CD4-positive, alpha-beta T cell treated with Interleukin-6 for 4 hours (primary cell): ENCODE data around the gene PRKCA.
A peak's percentile ranks its signal among the peaks of the same experiment; 100 is the strongest.

Experiments used
- DNase-seq: peaks from one replicate; pipeline ENCODE4 v3.0.0-alpha.2; 2020; ENCODE audit warnings: mixed read lengths

Gene PRKCA

DNA sequence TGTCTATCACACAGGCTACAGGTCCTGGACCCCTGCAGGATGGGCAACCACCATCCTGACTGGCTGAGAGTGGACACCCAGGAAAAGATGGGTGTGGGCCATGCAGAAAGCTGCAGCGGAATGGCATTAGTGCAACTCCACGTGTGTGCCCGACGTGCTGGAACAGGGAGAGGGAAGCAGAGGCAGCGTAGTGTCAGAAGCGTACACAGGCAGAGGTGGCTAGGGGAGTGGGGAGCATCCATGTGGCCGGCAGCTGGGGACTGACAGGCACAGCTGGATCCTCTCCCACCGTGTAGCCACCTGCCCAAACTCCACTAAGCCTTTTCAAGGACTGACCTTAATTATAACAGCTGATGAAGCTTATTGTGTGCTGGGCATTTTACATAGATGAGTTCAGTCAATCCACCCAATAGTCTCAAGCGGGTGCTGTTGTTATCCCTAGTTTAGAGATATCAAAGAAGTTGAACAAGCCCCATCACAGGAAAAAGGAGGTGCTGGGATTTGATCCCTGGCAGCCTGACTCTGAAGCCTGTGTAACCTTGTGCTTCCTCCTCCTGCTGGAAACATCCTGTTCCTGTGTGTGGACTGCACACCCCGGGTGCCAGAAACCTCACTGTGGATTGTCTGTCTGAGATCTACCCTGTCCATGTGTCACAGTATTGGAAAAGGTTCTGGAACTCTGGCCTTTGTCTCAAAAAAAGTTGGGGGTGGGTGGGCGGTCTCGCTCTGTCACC lies 114.0 kb downstream of the PRKCA start:
- DNase-seq, result no peak

DNA sequence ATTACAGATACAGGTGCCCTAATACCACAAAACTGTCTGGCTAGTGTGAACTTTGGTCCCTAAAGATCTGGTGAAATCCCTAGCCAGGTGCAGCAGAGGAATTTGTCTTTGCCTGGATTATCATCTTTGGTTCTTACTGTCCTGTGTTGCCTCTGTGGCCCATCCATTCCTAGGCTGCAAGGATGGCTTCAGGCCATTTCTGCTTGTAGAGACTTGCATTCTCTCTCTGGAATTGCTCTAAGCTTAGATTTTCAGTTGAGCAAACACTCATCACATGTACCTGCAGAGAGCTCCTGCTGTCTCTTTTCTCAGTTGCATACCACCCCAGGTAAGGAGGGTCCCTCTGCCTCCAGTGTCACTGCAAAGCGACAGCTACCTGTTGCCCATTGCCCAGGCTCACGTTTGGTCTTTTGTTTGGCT lies 114.9 kb downstream of the PRKCA start:
- no peak for DNase-seq

DNA sequence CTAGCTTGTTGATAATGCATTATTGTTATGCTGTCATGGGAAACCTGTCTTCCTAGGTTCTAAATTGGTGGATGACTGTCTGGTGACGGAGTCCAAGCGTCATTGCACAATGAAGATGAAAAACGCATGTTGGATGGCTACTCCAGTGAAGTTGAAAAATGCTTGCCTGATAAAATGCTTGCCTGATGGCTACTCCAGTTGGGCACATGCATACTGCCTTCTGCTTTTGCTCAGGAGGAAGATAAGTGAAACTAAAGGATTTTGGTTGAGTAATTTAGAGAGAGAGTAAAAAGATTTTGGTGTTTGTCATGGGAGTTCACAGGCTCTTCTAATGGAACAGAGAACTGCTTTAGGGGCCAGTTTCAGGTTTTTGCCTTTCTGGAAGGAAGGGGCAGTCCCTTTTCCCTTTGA lies 118.6 kb downstream of the PRKCA start:
- DNase-seq, result no peak

DNA sequence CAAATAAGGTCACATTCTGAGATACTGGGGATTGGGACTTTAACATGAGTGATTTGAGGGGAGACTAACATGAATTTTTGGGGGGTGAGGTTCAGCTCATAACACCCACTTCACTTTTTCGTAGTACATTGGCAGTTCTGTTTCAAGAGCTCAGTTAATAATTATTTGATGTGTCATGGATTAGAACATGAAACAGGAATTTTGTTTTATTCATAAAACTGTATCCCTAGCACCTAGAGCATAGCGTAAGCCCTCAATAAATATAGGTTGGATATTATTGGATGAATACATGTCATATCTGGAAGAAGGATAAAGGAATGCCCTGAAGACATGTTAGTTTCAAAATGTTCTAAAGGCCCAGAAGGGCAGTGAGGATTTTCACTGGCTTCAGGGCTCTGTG lies 119.8 kb downstream of the PRKCA start:
- no peak for DNase-seq

- DNase-seq, result no peak
These were observed 120.9 kb downstream of the PRKCA start for GRCh38 chr17:66423056-66423955.

DNA sequence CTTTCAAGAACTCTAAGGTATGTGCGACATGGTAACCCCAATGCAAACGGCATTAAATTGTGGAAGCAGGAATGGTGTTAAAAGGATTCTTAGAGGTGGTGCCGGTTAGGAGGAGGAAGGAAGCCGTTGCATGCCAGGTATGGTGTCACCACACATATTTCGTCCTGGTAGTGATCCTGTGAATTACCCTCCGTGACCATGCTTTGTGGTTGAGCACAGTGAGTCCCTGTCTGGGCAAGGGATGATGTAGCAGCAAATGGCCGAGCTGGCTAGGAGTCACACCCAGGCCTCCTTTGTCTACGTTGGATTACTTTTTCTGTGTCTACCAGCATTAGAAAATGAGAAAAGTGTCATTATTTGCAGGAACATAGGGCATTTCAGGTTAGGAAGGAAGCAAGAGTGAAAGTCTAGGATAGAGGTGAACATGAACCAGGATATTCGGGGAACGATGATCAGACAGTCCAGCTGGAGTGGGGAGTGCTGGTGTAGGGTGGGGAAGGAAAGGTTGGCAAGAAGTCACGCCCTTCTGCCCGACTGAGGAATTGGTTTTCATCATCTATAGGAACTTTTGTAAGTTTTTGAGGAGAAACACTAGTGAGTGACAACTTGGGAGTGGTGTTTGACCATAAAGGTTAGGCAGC lies 123.5 kb downstream of the PRKCA start:
- DNase-seq, result no peak

DNA sequence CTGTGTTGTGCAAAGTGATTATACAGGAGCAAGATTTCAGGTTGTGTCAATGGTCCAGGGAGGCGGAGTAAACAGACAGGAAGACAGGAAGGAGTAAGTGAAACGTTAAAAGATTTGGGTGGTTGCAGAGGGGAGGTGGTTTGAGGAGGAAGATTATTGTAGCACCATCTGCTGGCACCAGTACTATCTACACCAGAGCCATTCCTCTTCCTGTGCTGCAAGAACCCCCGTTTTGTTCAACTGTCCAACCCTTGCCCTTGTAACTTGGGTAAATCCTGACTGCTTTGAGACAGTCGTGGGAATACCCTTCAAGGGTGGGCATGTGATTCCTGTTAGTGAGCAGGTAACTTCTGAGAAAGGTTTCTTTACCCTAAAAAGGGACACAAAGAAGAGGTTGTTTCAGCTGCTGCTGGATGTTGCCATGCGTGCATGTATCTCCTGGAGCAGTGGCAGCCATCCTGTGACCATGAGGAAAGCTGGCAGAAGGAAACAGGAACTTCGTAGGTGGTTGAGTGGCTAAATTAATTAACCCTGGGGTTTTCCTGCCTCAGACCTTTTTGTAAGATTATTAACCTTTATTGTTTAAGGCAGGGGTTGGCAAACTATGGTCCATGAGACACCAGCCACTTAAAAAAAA lies 124.1 kb downstream of the PRKCA start:
- DNase-seq, result peak; percentile 61

DNA sequence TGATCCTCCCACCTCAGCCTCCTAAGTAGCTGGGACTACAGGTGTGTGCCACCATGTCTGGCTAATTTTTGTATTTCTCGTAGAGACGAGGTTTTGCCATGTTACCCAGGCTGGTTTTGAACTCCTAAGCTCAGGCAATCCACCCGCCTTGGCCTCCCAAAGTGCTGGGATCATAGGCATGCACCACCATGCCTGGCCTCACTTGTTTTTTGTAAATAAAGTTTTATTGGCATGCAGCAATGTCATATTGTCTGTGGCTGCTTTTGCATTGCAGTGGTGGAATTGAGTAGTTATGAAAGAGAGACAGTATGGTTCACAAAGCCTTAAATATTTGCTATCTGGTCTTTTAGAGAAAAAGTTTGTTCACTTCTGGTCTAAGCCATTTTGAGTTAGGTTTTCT lies 124.7 kb downstream of the PRKCA start:
- no peak for DNase-seq

DNA sequence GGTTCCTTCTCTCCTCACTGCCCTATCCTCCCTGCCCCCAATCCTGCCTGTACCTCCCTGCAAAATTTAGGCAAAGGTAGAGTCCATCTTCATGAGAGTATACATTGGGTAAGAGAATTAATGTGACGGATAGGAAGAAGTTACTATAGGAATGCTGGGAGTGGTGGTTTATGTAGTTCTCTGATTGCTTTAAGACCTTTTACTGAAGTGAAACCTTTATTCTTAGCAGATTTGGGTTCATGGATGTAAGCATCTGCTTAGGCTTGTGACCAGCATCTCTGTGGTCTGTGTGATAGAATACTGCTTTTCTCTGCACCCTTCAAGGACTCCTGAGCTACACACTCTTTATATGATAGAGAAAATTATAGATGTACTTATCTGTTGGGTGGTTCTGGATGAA lies 127.3 kb downstream of the PRKCA start:
- no peak for DNase-seq

DNA sequence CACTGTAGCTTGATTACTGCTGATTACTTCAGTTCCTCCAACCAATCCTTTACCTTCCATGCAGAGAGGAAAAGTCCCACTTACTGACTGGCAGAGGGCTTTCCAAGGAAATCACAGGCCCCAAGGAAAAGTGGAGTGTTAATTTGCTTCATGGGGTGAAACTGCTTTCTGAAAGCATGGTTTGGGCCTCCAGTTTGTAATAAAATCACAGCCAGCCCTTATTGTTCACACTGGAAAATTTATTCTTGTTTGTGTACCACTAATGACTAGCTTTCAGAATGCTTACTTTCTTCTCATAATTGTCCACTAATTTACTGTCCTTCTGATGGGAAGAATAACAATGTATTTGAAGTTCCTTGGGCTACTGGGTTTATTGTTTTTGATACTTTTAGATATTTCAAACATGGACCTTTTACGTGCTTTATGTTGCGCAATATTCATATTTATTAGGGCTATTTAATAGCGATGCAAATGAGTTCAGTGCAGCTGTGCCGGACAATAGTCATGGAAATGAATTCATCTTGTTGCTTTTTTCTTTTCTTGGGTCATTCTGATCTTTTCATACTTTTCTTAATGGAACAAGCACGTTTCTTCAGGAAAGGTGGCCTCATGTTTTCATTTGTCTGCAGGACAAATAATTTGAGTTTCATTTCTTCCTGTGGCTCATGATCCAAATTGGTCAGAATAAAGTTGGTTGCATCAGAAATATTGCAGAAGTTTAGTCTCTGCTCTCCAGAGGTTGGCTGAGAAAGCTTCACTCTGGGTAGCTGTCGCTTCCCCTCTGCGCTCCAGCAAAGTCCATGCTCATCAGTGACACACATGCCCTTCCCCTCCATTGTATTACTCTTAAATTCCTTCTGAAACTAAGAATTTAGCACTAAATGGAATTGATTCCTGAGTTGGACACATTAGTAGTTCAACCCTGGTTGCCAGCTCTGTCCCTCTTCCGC lies 128.7 kb downstream of the PRKCA start:
- DNase-seq, result no peak

DNA sequence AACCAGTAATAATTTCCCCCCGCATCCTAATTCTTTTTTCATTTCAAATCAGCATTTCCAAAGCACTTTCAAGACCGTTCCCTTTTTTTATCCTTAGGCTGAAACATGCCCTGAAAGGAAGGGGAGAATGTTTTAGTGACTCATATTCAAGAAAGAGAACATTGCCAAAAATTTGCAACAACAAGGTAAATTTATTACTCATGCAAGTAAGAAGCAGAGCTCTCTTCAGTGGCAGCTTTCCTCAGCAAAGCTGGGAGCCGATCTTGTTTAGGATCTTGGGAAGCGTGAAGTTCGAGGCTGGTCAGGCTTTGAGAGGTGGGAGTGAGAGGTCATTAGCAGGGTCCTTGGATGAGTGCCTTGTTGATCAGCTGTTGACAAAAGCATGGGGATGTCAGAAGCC lies 129.5 kb downstream of the PRKCA start:
- no peak for DNase-seq

GRCh38 chr17:66432411-66432957 lies 130.1 kb downstream of the PRKCA start:
- DNase-seq, result no peak

DNA sequence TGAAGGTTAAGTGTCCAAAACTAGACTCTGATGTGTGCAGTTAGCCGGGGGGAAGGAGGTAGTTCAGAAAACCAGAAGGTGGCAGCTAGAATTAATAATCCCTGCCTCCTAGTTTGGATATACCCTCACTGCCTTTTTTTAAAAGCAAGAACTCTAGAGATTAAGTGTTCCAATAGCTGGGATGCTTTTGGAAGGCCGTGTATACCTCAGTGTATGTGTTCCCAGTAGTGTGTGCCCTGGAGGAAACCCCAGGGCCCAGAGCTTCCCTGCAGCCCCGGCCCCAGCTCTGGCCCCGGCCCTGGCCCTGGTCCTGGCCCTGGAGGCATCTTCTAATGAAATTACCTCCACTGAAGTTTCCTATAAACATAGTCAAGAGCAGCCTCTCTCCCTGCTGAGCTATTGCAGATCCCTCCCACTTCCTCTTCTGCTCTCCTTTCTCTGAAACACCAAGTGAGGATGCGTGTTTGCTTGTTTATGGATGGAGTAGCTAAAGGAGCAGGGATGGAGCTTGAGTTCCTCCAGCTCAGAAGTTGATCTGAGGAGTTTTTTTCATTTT lies 130.7 kb downstream of the PRKCA start:
- no peak for DNase-seq

GRCh38 chr17:66435182-66435581 lies 132.8 kb downstream of the PRKCA start:
- no peak for DNase-seq

DNA sequence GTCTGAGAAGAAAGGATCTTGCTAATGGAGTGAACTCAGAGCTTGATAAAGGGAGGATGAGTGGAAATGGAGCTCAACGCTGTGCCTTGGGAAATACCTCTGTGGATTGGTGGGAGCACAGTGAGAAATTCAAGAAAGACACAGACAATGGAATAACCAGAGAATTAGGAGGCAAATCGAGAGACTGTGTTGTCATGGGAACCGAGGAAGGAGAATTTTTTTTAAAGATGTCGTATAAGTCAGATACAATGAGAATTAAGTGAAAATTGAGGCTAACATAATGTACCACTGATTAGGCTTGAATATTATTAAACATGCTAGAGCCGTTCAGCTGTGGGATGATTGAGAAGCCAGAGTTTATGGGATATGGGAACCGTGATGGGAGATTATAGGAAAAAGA lies 134.2 kb downstream of the PRKCA start:
- DNase-seq, result no peak

- peak; percentile 24 for DNase-seq
These were observed 135.1 kb downstream of the PRKCA start for GRCh38 chr17:66437476-66438026.

DNA sequence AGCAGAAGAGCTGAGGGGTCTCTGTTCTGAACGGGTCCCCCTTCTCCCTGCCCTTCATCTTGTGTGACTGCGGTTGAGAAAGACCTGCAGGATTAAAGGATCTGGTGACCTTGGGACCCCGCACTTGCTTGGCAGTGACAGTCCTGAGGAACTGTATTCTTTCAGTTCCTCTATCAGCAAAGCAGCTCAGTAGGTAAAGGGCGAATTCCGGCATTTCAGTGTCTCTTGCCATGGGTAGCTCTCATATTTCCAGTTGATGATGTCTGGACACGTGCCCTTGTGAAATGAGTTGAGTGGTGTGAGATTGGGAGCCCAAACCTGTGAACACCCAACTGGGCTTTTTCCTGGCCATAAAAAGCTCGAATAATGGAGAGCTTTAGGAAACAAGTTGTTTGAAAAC lies 135.7 kb downstream of the PRKCA start:
- DNase-seq, result no peak

GRCh38 chr17:66441101-66441661 lies 138.8 kb downstream of the PRKCA start:
- no peak for DNase-seq

DNA sequence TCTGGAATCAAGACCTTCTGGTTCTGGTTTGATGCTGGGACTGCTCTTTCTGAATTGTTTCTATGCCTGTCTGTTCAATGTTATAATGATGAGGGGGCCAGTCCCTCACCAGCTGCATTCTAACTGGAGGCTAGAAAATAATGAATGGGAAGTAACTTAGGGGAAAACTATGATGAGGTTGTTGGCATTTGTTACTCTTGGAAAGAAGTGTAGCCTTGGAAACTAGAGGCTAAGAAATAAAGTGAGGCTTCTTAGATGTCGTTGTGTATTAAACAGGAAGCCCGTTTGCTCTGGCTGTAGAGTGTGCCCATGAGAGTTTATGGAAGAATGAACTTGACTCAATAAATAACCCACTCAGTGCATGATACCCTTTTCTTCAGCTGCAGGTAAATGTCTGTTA lies 140.8 kb downstream of the PRKCA start:
- DNase-seq, result no peak

GRCh38 chr17:66443606-66444005 lies 141.2 kb downstream of the PRKCA start:
- DNase-seq, result no peak

DNA sequence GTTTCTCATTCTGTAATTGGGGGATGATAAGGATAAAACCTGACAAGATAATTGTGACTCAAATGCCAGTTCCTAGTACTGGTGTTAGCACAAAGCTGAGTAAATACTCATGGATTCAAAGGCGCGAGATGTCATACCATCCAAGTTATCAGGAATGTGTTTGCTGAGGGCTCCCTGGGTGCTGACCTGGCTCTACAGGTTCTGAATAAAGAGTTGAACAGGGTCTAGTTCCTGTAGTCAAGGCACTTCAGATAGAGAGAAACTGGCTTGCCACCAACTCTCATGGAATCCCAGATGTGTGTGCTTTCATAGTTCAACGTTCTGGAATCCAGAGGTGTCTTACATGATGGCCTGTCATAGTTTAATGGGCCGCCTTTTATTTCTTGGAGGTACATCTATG lies 141.6 kb downstream of the PRKCA start:
- no peak for DNase-seq
